HepG2 (cell line): ENCODE data around the gene SPACA4. TPM values are rescaled to one million over a fixed set of nuclear protein-coding genes. Genes with fewer than 3 reads are reported as not detected.

Source experiments
- ATAC-seq: fragments of 200-7000 bp; cut with Tn5 transposase; 3 replicates; pipeline ENCODE4 v1.9.1; 2020; ENCODE audit warnings: mild to moderate bottlenecking, moderate library complexity
- BruUV-seq: library from RNA; stranded (reverse); fragments of 400-500 nt; replicated peaks from 2 replicates; lab custom pipeline; 2021; lab: Mats Ljungman, UMichigan
- CTCF ChIA-PET: fragments of 300-600 bp; formaldehyde crosslinking; extraction: SDS; loops from one replicate; lab custom pipeline; 2021; ENCODE audit warnings: low total read pairs, inconsistent platforms, low intra/inter-chr PET ratio; lab: Yijun Ruan, JAX
- POLR2A ChIA-PET: fragments of 350-600 bp; sonication (Branson Sonifier 250); formaldehyde crosslinking; loops from one replicate; lab custom pipeline; 2020; ENCODE audit warnings: antibody characterized with exemption, inconsistent platforms; lab: Yijun Ruan, JAX
- DNase-seq: peaks from one replicate; pipeline ENCODE4 v3.0.0-alpha.2; 2015; ENCODE audit warnings: low spot score
- FAIRE-seq: peaks from 3 replicates; lab custom pipeline; 2011; peaks lifted over from hg19 to GRCh38; lab: Jason Lieb, UNC
- H2AFZ ChIP-seq: one replicate; pipeline ENCODE4 v1.6.1; 2011; ENCODE audit warnings: low read length, inconsistent platforms
- H3K27ac ChIP-seq: fragments of 300-600 bp; 3 replicates; pipeline ENCODE4 v1.8.0; 2011; ENCODE audit warnings: mixed run types, mild to moderate bottlenecking, mixed read lengths, low read length, inconsistent platforms; ENCODE audit not compliant: insufficient read depth; ENCODE audit errors: extremely low read length
- H3K27me3 ChIP-seq, 2 experiments: fragments of 200-600 bp in 1 of 2; 2 replicates in 1 of 2; 3 replicates in 1 of 2; pipeline versions ENCODE4 v1.6.0 to v1.8.0; 2011; ENCODE audit warnings: low read length in 2 of 2, mild to moderate bottlenecking in 2 of 2, moderate library complexity in 2 of 2, inconsistent platforms in 1 of 2; ENCODE audit not compliant: insufficient read depth in 2 of 2, control insufficient read depth in 1 of 2
- H3K36me3 ChIP-seq, 2 experiments: fragments of 200-600 bp in 1 of 2; replicated peaks in 1 of 2; 2 replicates in 1 of 2; 3 replicates in 1 of 2; pipeline versions ENCODE4 v1.5.1 to v1.8.0; 2011; ENCODE audit warnings: low read length in 2 of 2, inconsistent platforms in 1 of 2; ENCODE audit not compliant: insufficient read depth in 2 of 2, control insufficient read depth in 1 of 2
- H3K4me1 ChIP-seq: 2 replicates; pipeline ENCODE4 v1.5.1; 2012; ENCODE audit warnings: low read length, inconsistent platforms; ENCODE audit not compliant: insufficient read depth
- H3K4me2 ChIP-seq: 2 replicates; pipeline ENCODE4 v1.6.0; 2011; ENCODE audit warnings: low read depth, low read length, inconsistent platforms
- H3K4me3 ChIP-seq, 3 experiments: fragments of 200-600 bp in 1 of 3; sonication (generic), shearing (Covaris generic) in 1 of 3; replicated peaks in 1 of 3; 2 replicates each; pipeline ENCODE4 v1.5.1; 2011 to 2016; ENCODE audit warnings: low read length in 3 of 3, inconsistent platforms in 2 of 3, low read depth in 2 of 3, mild to moderate bottlenecking in 2 of 3, control low read depth in 1 of 3, mixed read lengths in 1 of 3; ENCODE audit not compliant: insufficient read depth in 1 of 3
- H3K79me2 ChIP-seq: one replicate; pipeline ENCODE4 v1.6.1; 2011; ENCODE audit warnings: low read length, inconsistent platforms; ENCODE audit not compliant: insufficient read depth
- H3K9ac ChIP-seq: 2 replicates; pipeline ENCODE4 v1.6.0; 2011; ENCODE audit warnings: mild to moderate bottlenecking, low read depth, low read length, inconsistent platforms; ENCODE audit not compliant: insufficient read depth
- H3K9me3 ChIP-seq: 2 replicates; pipeline ENCODE4 v1.5.1; 2012; ENCODE audit warnings: mild to moderate bottlenecking, low read length
- H4K20me1 ChIP-seq: 2 replicates; pipeline ENCODE4 v1.6.0; 2011; ENCODE audit warnings: inconsistent platforms, mild to moderate bottlenecking, low read length, moderate library complexity; ENCODE audit not compliant: insufficient read depth
- NKX3-1 ChIP-seq: sonication (generic); formaldehyde crosslinking; IDR thresholded peaks from 2 replicates; pipeline ENCODE4 v1.5.0; 2020; ENCODE audit warnings: missing genetic modification reagents
- SETDB1 ChIP-seq: sonication (generic); formaldehyde crosslinking; IDR thresholded peaks from 2 replicates; pipeline ENCODE4 v1.5.1; 2020; ENCODE audit warnings: missing genetic modification reagents, mild to moderate bottlenecking, borderline replicate concordance
- ZBTB42 ChIP-seq: sonication (generic); formaldehyde crosslinking; IDR thresholded peaks from 2 replicates; pipeline ENCODE4 v1.5.0; 2020; ENCODE audit warnings: mild to moderate bottlenecking, missing genetic modification reagents
- ZNF292 ChIP-seq: sonication (generic); formaldehyde crosslinking; IDR thresholded peaks from 2 replicates; pipeline ENCODE4 v1.8.1; 2022; ENCODE audit warnings: mild to moderate bottlenecking, low read depth, missing genetic modification reagents, borderline replicate concordance
- WGBS: methylation state at CpG from one replicate; pipeline ENCODE4 v1.1.6; 2017; ENCODE audit warnings: low lambda C conversion rate; 5-methylcytosine and 5-hydroxymethylcytosine counted together
- in situ Hi-C: cut with HindIII; loops from 2 replicates; pipeline ENCODE4 v1.10.0; 2017; ENCODE audit warnings: low pct_unique_long_range_greater_than_20kb; ENCODE audit not compliant: extremely low pct_ligation_motif_present
- intact Hi-C: fragments of 100-400 bp; cut with micrococcal nuclease; formaldehyde crosslinking; loops from one replicate; pipeline ENCODE4 v1.10.0; 2022; ENCODE audit not compliant: unreplicated experiment
- polyA plus RNA-seq, 8 experiments: library from polyadenylated mRNA; depleted of rRNA in 3 of 8; stranded (reverse) in 7 of 8; unstranded in 1 of 8; fragments of >200 nt; fragmentation: Illumina TruSeq in 4 of 8; extraction: Trizol in 4 of 8; gene quantifications; 2 replicates each; pipeline versions ENCODE4 v1.2.1 to v1.2.3, GENCODE V29; 2011 to 2016; ENCODE audit warnings: low read depth in 4 of 8, missing spikeins in 1 of 8, mixed read lengths in 1 of 8; ENCODE audit not compliant: insufficient read depth in 1 of 8
- total RNA-seq, 5 experiments: library from RNA; depleted of rRNA; stranded (reverse); fragments of >200 nt; fragmentation: Illumina TruSeq; extraction: Trizol; gene quantifications; 2 replicates each; pipeline ENCODE4 v1.2.3, GENCODE V29; 2016; ENCODE audit warnings: low read depth in 1 of 5
- TF ChIP-seq, protein P1 (sequence below): sonication (generic); formaldehyde crosslinking; IDR thresholded peaks from 2 replicates; pipeline ENCODE4 v1.8.1; 2023; ENCODE audit warnings: mild to moderate bottlenecking, moderate library complexity, missing genetic modification reagents

SPACA4 gene
- total and polyA plus RNA-seq, 2 of the 13 experiments (the other 11 are each of a cell fraction or from before 2014, with no cell fraction given), result not detected

DNA sequence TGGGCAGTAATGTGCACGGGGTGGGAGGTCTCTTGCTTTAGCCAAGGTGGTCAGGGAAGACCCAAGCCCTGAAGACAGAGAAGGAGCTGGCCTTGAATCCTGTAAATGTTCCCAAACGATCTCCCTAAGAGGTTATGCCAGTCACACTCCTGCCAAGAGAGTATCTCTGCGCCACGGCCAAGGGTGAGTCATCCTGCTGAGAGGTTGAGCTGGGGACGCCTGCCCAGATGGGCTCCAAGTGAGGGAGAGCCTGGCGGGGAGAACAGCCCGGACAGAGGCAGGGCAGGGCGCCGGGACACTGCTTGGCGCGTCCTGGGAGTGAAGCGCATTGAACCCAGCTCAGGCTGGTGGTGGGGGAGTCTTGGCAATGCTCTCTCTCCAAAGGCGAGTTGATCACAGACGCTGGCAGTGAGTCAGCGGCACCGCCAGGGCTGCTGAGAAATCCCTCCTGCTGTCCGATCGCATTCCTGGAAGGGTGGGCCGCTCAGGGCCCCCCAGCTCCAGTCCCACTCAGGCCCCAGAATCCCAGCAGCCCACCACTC lies 38.1 kb upstream of the SPACA4 start (continued):
- TF ChIP-seq NKX3-1 (CRISPR knock-in tag) (no peak), SETDB1 (CRISPR knock-in tag) (no peak), ZNF292 (CRISPR knock-in tag) (peak; percentile 46; the same call in 1 of the 2 replicates)

DNA sequence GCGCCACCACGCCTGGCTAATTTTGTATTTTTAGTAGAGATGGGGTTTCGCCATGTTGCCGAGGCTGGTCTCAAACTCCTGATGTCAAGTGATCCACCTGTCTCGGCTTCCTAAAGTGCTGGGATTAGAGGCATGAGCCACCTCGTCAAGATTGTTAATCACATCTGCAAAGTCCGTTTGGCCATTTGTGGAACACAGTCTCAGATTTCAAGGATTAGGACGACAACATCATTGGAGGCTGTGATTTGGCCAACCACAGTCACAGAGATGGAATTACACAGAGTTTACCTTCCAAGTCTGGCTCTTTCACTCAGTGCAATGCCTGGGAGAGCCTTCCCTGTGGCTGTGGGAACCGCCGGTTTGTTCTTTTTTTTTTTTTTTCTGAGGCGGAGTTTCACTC lies 36.7 kb upstream of the SPACA4 start:
- Histone ChIP-seq H3K4me1 (peaks cover 81% of the 10 kb centered on the region), H3K27me3 (no peaks in the 10 kb centered on the region), H2AFZ (no peak overlapping the region), H3K4me3 (no peak overlapping the region), H3K79me2 (no peaks in the 10 kb centered on the region), H4K20me1 (no peaks in the 10 kb centered on the region), H3K9ac (no peak overlapping the region), H3K27ac (no peak overlapping the region), H3K36me3 (no peaks in the 10 kb centered on the region), H3K9me3 (no peaks in the 10 kb centered on the region), H3K4me2 (no peak overlapping the region)
- BruUV-seq, result no TSS peak
- FAIRE-seq (no peak), ATAC-seq (no peak), DNase-seq (no peak)
- CTCF ChIA-PET, result no interaction called here
- WGBS, result 75% methylated on average over 11 of the region's 11 CpGs
- POLR2A ChIA-PET, result no interaction called here
- intact Hi-C loops (no loop called here), in situ Hi-C loops (no loop called here)
- TF ChIP-seq, protein P1, sequence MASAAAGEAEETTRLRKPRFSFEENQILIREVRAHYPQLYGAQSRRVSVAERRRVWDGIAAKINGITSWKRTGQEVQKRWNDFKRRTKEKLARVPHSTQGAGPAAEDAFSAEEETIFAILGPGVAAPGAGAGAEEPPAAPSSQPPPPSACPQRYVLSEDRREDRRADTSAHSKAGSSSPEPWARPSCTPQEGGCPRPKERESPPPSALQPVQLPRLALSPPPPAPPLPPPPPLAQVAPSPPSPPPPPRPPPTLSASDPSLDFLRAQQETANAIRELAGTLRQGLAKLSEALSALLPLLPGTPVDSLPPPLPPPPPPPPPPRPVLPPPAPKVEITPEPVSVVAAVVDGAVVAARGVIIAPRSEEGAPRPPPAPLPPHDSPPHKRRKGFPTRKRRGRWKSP (CRISPR knock-in tag), result no peak
- no peak for TF ChIP-seq ZBTB42
